ENCODE results near the gene IL36B. TPM values are rescaled to one million over a fixed set of nuclear protein-coding genes. Genes with fewer than 3 reads are reported as not detected.
A peak's percentile ranks its signal among the peaks of the same experiment; 100 is the strongest.

The IL36B gene
- total and polyA plus RNA-seq, 9 of the 15 experiments (the other 6 are each of a cell fraction or from before 2014, with no cell fraction given), result not detected

- TF ChIP-seq, protein P1, sequence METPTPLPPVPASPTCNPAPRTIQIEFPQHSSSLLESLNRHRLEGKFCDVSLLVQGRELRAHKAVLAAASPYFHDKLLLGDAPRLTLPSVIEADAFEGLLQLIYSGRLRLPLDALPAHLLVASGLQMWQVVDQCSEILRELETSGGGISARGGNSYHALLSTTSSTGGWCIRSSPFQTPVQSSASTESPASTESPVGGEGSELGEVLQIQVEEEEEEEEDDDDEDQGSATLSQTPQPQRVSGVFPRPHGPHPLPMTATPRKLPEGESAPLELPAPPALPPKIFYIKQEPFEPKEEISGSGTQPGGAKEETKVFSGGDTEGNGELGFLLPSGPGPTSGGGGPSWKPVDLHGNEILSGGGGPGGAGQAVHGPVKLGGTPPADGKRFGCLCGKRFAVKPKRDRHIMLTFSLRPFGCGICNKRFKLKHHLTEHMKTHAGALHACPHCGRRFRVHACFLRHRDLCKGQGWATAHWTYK (CRISPR knock-in tag; IDR thresholded peaks at IDR 0.05), result peak; percentile 59; the same call in 1 of the 2 replicates
- TF ChIP-seq MXD1 (CRISPR knock-in tag; IDR thresholded peaks at IDR 0.05; ENCODE audit: borderline replicate concordance, poor library complexity, severe bottlenecking) (no peak), HDAC1 (IDR thresholded peaks at IDR 0.05) (peak in 1 of 2 experiments; percentile 76; a peak in 2 of 4 replicates), BHLHE40 (IDR thresholded peaks at IDR 0.05; ENCODE audit: low read length) (no peak), GTF2E2 (tag; IDR thresholded peaks at IDR 0.05) (no peak), ZHX1 (conservative IDR thresholded peaks at IDR 0.05; ENCODE audit: low read length) (no peak), SPI1 (IDR thresholded peaks at IDR 0.05; ENCODE audit: borderline replicate concordance, low read depth, low read length) (peak; percentile 46; the same call in 1 of the 2 replicates), MCM7 (IDR thresholded peaks at IDR 0.05) (no peak), GATAD2B (IDR thresholded peaks at IDR 0.05; ENCODE audit: borderline replicate concordance) (no peak), KLF6 (CRISPR knock-in tag; IDR thresholded peaks at IDR 0.05; ENCODE audit: borderline replicate concordance) (no peak), NELFE (IDR thresholded peaks at IDR 0.05; ENCODE audit: insufficient read depth, insufficient read length) (no peak), U2AF2 (optimal IDR thresholded peaks at IDR 0.05; ENCODE audit: low read depth, low read length) (no peak), ZNF384 (IDR thresholded peaks at IDR 0.05; ENCODE audit: low read depth, low read length) (no peak), PML (IDR thresholded peaks at IDR 0.05; ENCODE audit: low read length) (peak; percentile 50; the same call in 1 of the 2 replicates), BCL6 (CRISPR knock-in tag; IDR thresholded peaks at IDR 0.05) (no peak)
- TF ChIP-seq, protein P2, sequence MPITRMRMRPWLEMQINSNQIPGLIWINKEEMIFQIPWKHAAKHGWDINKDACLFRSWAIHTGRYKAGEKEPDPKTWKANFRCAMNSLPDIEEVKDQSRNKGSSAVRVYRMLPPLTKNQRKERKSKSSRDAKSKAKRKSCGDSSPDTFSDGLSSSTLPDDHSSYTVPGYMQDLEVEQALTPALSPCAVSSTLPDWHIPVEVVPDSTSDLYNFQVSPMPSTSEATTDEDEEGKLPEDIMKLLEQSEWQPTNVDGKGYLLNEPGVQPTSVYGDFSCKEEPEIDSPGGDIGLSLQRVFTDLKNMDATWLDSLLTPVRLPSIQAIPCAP (CRISPR knock-in tag; IDR thresholded peaks at IDR 0.05; ENCODE audit: borderline replicate concordance), result no peak
- TF ChIP-seq, protein P3, sequence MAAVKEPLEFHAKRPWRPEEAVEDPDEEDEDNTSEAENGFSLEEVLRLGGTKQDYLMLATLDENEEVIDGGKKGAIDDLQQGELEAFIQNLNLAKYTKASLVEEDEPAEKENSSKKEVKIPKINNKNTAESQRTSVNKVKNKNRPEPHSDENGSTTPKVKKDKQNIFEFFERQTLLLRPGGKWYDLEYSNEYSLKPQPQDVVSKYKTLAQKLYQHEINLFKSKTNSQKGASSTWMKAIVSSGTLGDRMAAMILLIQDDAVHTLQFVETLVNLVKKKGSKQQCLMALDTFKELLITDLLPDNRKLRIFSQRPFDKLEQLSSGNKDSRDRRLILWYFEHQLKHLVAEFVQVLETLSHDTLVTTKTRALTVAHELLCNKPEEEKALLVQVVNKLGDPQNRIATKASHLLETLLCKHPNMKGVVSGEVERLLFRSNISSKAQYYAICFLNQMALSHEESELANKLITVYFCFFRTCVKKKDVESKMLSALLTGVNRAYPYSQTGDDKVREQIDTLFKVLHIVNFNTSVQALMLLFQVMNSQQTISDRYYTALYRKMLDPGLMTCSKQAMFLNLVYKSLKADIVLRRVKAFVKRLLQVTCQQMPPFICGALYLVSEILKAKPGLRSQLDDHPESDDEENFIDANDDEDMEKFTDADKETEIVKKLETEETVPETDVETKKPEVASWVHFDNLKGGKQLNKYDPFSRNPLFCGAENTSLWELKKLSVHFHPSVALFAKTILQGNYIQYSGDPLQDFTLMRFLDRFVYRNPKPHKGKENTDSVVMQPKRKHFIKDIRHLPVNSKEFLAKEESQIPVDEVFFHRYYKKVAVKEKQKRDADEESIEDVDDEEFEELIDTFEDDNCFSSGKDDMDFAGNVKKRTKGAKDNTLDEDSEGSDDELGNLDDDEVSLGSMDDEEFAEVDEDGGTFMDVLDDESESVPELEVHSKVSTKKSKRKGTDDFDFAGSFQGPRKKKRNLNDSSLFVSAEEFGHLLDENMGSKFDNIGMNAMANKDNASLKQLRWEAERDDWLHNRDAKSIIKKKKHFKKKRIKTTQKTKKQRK (IDR thresholded peaks at IDR 0.05; ENCODE audit: borderline replicate concordance, low read depth, low read length), result no peak
These were observed 18.7 kb downstream of the IL36B start (continued) for GRCh38 chr2:113034016-113034415.
